HS-5 (cell line): ENCODE measurements around the gene FBLN2.
"Not testable (repeated sequence)": the region's sequence is repeated elsewhere in the genome, so short reads cannot be mapped to it uniquely, and the experiment has no call there.

ENCODE experiments used
- DNase-seq: peaks from one replicate; pipeline ENCODE4 v3.0.0-alpha.2; 2012; ENCODE audit warnings: low read depth

FBLN2 gene

GRCh38 chr3:13548696-13549622, at the start of gene FBLN2:
TSS of gene FBLN2 (plus strand) at chr3:13549125. CDS start at chr3:13570356, 21,231 bp downstream.
- no peak for DNase-seq

GRCh38 chr3:13499246-13499645, 49.7 kb upstream of the FBLN2 start:
- not testable (repeated sequence) for DNase-seq

GRCh38 chr3:13500133-13500885, 48.6 kb upstream of the FBLN2 start:
- no peak for DNase-seq

- DNase-seq = no peak
Observed at GRCh38 chr3:13501056-13501455, 47.9 kb upstream of the FBLN2 start.

GRCh38 chr3:13501521-13501920, 47.4 kb upstream of the FBLN2 start:
- no peak for DNase-seq

GRCh38 chr3:13501958-13502790, 46.8 kb upstream of the FBLN2 start:
- DNase-seq = no peak

GRCh38 chr3:13502791-13503060, 46.2 kb upstream of the FBLN2 start:
- no peak for DNase-seq

GRCh38 chr3:13504161-13504831, 44.6 kb upstream of the FBLN2 start:
- no peak for DNase-seq

GRCh38 chr3:13505147-13506130, 43.5 kb upstream of the FBLN2 start:
- DNase-seq = no peak

- DNase-seq = no peak
Observed at GRCh38 chr3:13506239-13506638, 42.7 kb upstream of the FBLN2 start.

GRCh38 chr3:13506680-13507079, 42.2 kb upstream of the FBLN2 start:
- DNase-seq = no peak

GRCh38 chr3:13507247-13507569, 41.7 kb upstream of the FBLN2 start:
- DNase-seq = no peak

- no peak for DNase-seq
Observed at GRCh38 chr3:13507570-13508339, 41.2 kb upstream of the FBLN2 start.

- DNase-seq = no peak
Observed at GRCh38 chr3:13508496-13508895, 40.4 kb upstream of the FBLN2 start.

GRCh38 chr3:13509059-13509815, 39.7 kb upstream of the FBLN2 start:
- DNase-seq = no peak

GRCh38 chr3:13509816-13510192, 39.1 kb upstream of the FBLN2 start:
- no peak for DNase-seq

GRCh38 chr3:13512451-13512850, 36.5 kb upstream of the FBLN2 start:
- no peak for DNase-seq

- DNase-seq = no peak
Observed at GRCh38 chr3:13513051-13513912, 35.6 kb upstream of the FBLN2 start.
